HPDE6-E6E7 (cell line): ENCODE data around the gene ASCL2.
A peak's percentile ranks its signal among the peaks of the same experiment; 100 is the strongest.

Experiments used
- DNase-seq: peaks from one replicate; pipeline ENCODE4 v3.0.0; 2011; ENCODE audit warnings: missing footprints; ENCODE audit errors: extremely low spot score

ASCL2 gene

GRCh38 chr11:2309251-2310072, 39.1 kb upstream of the ASCL2 start:
- no peak for DNase-seq

GRCh38 chr11:2308713-2309112, 38.3 kb upstream of the ASCL2 start:
- DNase-seq, result no peak

GRCh38 chr11:2307501-2308331, 37.3 kb upstream of the ASCL2 start:
- DNase-seq, result no peak

GRCh38 chr11:2306877-2307500, 36.6 kb upstream of the ASCL2 start:
- DNase-seq, result no peak

DNA sequence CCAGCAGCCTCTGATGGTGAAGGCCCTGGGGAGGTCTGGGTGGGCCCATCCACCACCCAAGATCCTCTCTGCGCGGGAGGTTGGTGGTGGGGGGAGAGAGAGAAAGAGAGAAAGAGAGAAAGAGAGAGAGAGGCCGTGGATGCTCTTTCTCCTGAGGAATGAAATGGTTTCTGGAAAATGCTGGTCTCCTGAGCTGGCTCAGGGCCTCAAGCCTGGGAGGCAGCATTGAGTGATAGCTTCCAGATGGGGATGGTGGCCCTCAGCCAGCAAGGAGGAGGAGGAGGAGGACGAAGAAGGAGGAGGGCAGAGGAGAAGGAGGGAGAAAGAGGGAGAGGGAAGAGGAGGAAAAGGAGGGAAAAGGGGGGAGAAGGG, 36.0 kb upstream of the ASCL2 start:
- DNase-seq, result no peak

DNA sequence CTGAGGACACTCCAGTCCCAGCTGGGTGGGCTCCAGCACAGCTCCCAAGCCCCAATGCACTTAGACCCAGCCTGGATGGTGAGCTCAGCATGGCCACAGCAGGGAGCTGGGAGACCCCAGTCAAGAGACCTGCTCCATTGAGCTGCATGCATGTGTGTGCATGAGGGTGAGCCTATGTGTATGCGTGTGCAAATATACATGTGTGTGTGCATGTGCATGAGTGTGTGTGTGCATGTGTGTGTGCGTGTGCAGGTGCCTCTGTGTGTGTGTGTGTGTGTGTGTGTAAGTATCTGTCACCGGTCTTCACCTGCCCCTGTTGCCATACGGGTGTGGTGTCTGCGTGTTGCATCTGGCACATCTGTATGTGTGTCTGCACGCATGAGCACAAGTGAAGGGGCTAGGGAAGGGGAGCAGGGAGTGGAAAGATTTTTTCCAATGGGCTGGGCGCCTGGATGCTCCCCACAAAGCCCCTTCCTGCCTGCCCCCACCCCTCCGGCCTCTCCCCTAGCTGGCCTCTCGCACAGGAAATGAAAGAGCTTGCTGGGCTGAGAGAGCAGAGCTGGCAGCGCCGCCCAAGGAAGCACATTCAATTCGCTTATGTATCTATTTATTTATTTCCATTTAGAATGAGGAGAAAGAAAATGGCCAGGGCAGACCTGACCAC, 35.5 kb upstream of the ASCL2 start:
- no peak for DNase-seq

DNA sequence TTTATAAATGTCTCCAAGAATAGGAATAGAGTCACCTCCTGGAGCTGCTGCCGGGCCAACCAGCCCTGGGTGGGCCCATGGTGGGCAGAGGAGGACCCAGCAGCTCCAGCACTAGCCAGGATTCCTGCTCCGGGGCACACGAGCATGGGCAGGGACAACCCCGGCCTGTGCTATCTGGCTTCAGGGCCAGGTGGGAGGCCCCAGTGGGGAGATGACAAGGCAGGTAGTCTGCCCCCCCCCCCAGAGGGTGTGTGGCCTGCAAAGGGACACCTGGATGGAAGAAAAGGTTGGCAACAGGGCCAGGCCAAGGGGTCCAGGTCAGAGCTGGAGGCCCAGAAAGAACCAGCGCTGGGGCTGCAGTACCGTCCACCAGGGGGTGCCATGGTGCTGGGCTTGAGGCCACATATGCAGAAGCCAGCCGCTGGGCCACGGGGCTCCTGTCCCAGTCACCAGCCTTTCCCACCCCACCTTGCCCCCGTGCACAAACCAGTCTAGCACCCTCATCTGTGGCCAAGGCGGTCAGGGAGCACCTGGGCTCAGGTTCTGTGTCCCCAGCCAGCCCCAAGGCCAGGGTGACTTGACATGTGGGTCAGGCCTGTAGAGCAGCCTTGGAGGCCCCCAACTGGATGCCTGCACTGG, 34.9 kb upstream of the ASCL2 start:
- DNase-seq, result peak; percentile 33

DNA sequence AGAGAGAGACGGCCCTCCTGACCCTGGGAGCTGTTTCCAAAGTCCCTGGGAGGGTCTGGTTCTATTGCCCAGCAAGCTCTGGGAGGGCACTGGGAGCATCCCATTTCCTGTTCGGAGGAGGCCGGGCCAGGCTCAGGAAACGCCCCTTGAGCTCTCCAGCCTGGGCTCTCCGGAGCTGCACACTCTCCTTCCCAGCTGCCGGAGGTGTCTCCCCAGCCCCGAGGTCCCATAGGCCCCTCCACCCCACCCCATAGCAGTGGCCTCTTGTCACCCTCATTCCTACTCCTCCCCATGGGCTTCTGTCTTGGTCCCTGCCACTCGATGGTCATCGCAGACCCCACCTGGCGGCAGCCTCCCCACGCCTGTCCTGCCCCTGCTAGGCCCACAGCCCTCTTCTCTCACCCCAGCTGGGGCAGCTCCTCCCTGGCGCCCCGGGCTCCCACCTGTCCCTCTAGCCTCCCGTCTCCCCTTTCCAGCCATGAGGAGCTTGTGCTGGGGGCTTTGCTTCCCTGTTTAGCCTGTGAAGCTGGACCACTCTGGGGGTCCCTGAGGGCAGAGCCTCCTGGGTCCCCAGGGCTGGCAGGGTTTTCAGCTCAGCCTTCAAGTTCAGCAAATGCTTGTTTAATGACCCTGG, 34.2 kb upstream of the ASCL2 start:
- no peak for DNase-seq

GRCh38 chr11:2303627-2304505, 33.5 kb upstream of the ASCL2 start:
- no peak for DNase-seq

- DNase-seq, result no peak
Measured at GRCh38 chr11:2302896-2303626, 32.7 kb upstream of the ASCL2 start.

- DNase-seq, result no peak
Measured at GRCh38 chr11:2302306-2302895, 32.0 kb upstream of the ASCL2 start.

DNA sequence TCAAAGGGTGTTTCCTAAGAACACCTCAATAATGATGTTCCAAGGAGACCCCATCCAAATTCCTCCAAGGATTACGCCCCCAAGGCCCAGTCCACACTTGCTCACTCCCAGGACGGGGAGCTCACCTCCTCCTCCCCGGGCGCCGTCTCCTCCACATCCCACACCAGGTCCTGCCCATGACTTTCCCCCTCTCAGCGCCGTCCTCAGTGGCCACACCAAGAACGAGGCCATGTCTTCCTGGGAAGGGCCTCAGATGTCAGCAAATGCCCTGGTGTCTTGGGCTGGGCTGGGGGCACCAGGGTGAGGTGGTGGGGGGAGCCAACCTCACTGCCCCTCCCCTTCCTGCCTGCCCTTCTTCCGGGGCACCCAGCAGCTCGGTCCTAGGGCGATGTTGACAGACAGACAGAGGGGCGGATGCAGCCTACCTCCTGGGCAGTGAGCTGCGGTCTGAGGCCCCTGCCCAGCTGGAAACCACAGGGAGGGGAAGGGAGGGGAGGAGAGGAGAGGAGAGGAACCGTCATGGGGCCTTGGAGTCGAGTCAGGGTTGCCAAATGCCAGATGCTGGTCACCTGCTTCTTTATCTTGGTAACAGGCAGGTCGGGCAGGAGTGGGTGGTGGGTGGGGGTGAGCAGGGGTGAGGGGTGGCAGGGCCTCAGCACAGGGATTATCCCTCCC, 31.4 kb upstream of the ASCL2 start, which contains the start of the genes C11orf21 and TSPAN32:
Gene C11orf21, minus strand, starts transcription at position 288 of the 675 bp plus-strand sequence. Its CDS starts 110 bp downstream, at position 178.
Gene TSPAN32, plus strand, starts transcription at position 383 of the 675 bp plus-strand sequence. Its CDS starts 137 bp downstream, at position 520.
- no peak for DNase-seq

DNA sequence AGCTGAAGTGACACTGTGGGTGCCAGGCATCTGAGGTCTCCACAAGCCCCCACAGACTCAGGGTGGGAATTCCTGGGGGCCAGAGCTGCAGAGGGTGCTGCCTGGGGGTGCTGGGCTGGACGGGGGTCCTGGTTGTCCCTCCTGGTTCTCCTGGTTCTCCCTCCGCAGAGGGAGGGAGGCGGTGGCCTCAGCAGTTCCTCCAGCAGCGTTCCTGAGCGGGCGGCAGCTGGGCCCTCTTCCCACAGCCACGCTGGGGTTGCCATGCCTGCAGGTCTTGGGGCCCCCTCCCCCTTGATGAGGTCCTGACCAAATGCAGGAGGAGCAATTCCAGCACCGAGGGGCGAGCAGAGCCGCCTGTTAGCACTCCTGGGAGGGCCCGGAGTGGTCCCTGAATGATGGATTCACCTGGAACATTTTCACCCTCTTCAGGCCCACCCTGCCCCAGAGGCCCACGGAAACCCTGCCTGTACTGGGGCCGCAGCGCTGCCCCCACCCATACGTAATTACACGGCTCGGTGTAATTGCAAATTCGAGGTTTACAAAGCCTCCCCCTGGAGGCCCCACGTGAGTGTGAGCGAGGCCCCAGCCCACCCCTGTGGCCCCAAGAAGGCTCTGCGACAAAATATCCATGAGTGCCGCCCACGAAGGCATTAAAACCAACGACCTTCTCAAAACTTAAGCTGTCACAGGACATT, 30.7 kb upstream of the ASCL2 start:
- no peak for DNase-seq

DNA sequence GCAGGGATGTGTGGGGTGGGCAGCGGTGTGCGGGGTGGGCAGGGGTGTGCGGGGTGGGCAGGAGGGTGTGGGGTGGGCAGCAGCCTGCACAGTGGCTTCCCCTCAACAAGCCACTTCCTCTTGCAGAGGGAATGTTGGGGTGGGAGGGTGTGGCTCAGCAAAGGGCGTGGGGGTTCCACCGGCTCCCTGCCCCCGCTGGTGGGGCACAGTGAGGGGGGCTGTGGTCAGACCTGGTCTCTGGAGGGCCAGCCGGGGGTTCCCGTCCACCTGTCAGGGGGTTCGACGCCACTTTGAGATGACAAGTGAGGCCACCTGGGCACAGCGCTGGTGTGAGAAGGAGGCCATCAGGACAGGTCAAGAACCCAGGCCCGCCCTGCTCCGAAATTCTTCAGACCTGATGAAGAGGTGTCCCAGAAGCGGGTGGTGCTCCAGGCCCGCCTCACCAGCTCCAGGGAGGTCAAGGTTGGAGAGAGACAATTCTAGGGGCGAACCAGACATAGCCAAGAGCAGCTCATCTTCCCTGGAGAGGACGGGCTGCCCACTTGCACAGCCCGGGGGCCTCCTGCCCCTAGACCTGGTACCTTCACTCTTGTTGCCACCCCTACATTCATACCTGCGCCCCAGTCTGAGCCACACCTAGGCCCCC, 30.0 kb upstream of the ASCL2 start:
- no peak for DNase-seq

DNA sequence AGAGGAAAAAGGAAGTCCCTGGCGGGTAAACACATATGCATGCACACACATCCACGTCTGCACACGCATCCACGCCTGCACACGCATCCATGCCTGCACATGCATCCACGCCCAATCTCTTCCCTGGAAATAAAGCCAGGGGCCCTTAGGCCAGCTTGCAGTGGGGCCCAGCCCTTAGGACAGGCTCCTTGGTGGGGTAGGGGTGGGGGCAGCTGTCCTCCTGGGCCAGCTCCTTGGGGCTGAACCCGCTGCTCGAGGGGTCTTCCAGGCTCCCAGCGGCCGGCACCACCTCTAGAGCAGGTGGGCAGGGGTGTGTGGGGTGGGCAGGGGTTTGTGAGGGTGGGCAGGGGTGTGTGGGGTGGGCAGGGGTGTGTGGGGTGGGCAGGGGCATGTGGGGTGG, 29.4 kb upstream of the ASCL2 start:
- no peak for DNase-seq

DNA sequence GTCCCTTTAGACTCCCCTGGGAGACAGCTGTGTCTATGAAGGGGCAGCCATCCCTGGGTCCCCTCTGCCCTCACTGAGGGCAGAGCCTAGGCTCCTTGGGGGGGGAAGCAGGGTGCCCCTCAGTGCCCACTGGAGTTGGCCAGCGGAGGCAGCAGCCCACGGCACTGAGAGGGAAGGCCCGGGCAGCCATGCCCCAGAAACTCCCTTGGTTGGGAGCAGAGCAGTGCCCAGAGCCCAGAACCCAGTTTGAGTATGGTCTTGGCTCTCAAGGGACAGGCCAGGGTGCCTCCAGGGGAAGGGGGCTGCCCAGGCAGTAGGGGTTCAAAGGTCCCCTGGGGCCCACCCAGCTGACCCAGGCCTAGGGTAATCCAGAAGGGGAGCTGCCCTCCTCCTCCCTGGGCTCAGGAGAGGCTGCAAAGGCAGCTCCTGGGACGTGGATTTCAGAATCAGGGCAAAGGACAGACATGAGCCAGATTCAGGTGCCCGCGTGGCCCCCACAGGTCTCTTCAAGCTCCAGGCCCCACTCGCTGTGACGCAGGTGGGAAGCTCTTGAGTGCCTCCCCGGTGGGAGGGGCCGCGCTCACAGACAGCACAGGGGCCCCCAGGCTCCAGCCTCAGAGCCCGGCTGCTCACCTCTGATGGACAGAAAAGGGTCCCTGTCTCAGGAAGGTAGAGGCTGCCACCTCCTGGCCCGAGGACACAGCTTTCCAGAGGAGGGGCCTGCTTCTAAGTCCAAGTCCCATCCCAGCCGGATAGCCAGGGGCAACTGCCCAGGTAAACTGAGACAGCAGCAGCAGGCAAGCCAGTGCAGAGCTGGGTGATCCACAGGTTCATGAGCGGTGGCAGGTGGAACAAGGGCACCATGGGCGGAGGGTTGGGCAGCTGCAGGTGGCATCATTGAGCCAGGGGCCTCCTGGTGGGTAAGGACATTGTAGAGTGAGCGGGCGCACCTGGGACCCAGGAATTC, 28.7 kb upstream of the ASCL2 start:
- peak; percentile 65 for DNase-seq
